Measurements from ENCODE around the gene TMEM60. TPM values are rescaled to one million over a fixed set of nuclear protein-coding genes. Genes with fewer than 3 reads are reported as not detected.
A peak's percentile ranks its signal among the peaks of the same experiment; 100 is the strongest.

TMEM60 gene
- polyA plus RNA-seq, 1 donor = 9.6 TPM

- DNase-seq (ENCODE audit: low read depth) = no peak
Measured at GRCh38 chr7:77771901-77772300, 26.3 kb downstream of the TMEM60 start.

- DNase-seq (ENCODE audit: low read depth) = no peak
Measured at GRCh38 chr7:77770316-77770715, 27.9 kb downstream of the TMEM60 start.

GRCh38 chr7:77766801-77767605 lies 31.2 kb downstream of the TMEM60 start:
- no peak for DNase-seq (ENCODE audit: low read depth)

GRCh38 chr7:77765906-77766800 lies 32.1 kb downstream of the TMEM60 start:
- DNase-seq (ENCODE audit: low read depth) = no peak

GRCh38 chr7:77765481-77765880 lies 32.8 kb downstream of the TMEM60 start:
- no peak for DNase-seq (ENCODE audit: low read depth)

- DNase-seq (ENCODE audit: low read depth) = no peak
Measured at GRCh38 chr7:77760809-77761453, 37.3 kb downstream of the TMEM60 start.

GRCh38 chr7:77759294-77759889 lies 38.8 kb downstream of the TMEM60 start:
- peak; percentile 41 for DNase-seq (ENCODE audit: low read depth)

- no peak for DNase-seq (ENCODE audit: low read depth)
Measured at GRCh38 chr7:77757589-77757988, 40.6 kb downstream of the TMEM60 start.

- no peak for DNase-seq (ENCODE audit: low read depth)
Measured at GRCh38 chr7:77753173-77753572, 45.1 kb downstream of the TMEM60 start.

GRCh38 chr7:77752016-77752415 lies 46.2 kb downstream of the TMEM60 start:
- DNase-seq (ENCODE audit: low read depth) = no peak

- no peak for DNase-seq (ENCODE audit: low read depth)
Measured at GRCh38 chr7:77747718-77748117, 50.5 kb downstream of the TMEM60 start.

- DNase-seq (ENCODE audit: low read depth) = no peak
Measured at GRCh38 chr7:77747178-77747577, 51.1 kb downstream of the TMEM60 start.

GRCh38 chr7:77746824-77747165 lies 51.4 kb downstream of the TMEM60 start:
- DNase-seq (ENCODE audit: low read depth) = no peak

GRCh38 chr7:77746164-77746823 lies 51.9 kb downstream of the TMEM60 start:
- DNase-seq (ENCODE audit: low read depth) = no peak

GRCh38 chr7:77745746-77746145 lies 52.5 kb downstream of the TMEM60 start:
- no peak for DNase-seq (ENCODE audit: low read depth)

Other genes with a start within 250 kb of the TMEM60 start
- 15.9 TPM for gene RSBN1L, start 102.0 kb downstream of the TMEM60 start, polyA plus RNA-seq (ENCODE audit: insufficient read length)
- 17.2 TPM for gene PHTF2, start 339 bp upstream of the TMEM60 start, polyA plus RNA-seq (ENCODE audit: insufficient read length)